ENCODE results near the gene SLC7A1.

DNA sequence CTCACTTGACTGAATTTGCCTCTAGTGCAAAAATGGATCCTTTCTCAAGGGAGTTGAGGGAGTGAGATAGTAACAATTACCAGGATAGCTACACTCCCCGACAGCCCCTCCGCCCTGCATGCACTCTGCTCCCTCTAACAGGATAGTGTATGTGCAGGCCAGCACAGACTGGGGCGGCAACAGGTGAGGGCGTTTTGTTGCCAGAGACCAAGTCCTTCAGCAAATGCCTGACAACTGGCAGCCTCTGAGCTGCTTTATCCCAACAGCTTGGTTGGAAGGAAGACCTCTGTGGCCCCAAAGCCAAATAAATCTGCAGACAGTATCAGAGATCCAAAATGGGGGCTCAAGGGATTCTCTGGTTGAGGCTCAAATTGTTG lies 86.6 kb downstream of the SLC7A1 start:
- no peak for TF ChIP-seq POLR2A (IDR thresholded peaks at IDR 0.05)
- TF ChIP-seq, protein P1, sequence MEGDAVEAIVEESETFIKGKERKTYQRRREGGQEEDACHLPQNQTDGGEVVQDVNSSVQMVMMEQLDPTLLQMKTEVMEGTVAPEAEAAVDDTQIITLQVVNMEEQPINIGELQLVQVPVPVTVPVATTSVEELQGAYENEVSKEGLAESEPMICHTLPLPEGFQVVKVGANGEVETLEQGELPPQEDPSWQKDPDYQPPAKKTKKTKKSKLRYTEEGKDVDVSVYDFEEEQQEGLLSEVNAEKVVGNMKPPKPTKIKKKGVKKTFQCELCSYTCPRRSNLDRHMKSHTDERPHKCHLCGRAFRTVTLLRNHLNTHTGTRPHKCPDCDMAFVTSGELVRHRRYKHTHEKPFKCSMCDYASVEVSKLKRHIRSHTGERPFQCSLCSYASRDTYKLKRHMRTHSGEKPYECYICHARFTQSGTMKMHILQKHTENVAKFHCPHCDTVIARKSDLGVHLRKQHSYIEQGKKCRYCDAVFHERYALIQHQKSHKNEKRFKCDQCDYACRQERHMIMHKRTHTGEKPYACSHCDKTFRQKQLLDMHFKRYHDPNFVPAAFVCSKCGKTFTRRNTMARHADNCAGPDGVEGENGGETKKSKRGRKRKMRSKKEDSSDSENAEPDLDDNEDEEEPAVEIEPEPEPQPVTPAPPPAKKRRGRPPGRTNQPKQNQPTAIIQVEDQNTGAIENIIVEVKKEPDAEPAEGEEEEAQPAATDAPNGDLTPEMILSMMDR (IDR thresholded peaks at IDR 0.05) = no peak
- TF ChIP-seq POLR2AphosphoS5 (IDR thresholded peaks at IDR 0.05; ENCODE audit: insufficient read depth in 1 of 2, low read depth in 1 of 2) = no peak

Data from vagina (tissue), 2 donors.